ENCODE data around the gene TRIP13.

- no peak for TF ChIP-seq CTCF (conservative IDR thresholded peaks at IDR 0.05; ENCODE audit: low read depth in 2 of 2)
- TF ChIP-seq STAT1 (IDR thresholded peaks at IDR 0.05; ENCODE audit: unreplicated experiment): no peak
- no peak for TF ChIP-seq REST (IDR thresholded peaks at IDR 0.05; ENCODE audit: unreplicated experiment)
- TF ChIP-seq POLR2AphosphoS5 (IDR thresholded peaks at IDR 0.05; ENCODE audit: low read depth): no peak
- no peak for TF ChIP-seq EZH2phosphoT487 (IDR thresholded peaks at IDR 0.05; ENCODE audit: unreplicated experiment)
- TF ChIP-seq CREB1 (CRISPR knock-in tag; IDR thresholded peaks at IDR 0.05; ENCODE audit: low read depth): no peak
- TF ChIP-seq EZH2 (IDR thresholded peaks at IDR 0.05; ENCODE audit: low read depth, unreplicated experiment): no peak
- no peak for TF ChIP-seq ZNF331 (CRISPR knock-in tag; IDR thresholded peaks at IDR 0.05; ENCODE audit: low read depth)
- TF ChIP-seq ETS1 (IDR thresholded peaks at IDR 0.05): no peak
- no peak for TF ChIP-seq JUNB (IDR thresholded peaks at IDR 0.05; ENCODE audit: unreplicated experiment)
- TF ChIP-seq ZNF114 (CRISPR knock-in tag; IDR thresholded peaks at IDR 0.05): no peak
- TF ChIP-seq NANOG (IDR thresholded peaks at IDR 0.05; ENCODE audit: borderline replicate concordance): no peak
Observed at GRCh38 chr5:855771-856530, 36.7 kb upstream of the TRIP13 start.
